GM21360 (cell line): Measurements from ENCODE around the gene DNAJC1.
"Not testable (repeated sequence)": the region's sequence is repeated elsewhere in the genome, so short reads cannot be mapped to it uniquely, and the experiment has no call there.

Source experiments
- ATAC-seq: cut with Tn5 transposase; IDR thresholded peaks from one replicate; pipeline ENCODE4 v1.9.1; 2021; ENCODE audit warnings: mild to moderate bottlenecking, moderate library complexity; ENCODE audit not compliant: unreplicated experiment

Gene DNAJC1

DNA sequence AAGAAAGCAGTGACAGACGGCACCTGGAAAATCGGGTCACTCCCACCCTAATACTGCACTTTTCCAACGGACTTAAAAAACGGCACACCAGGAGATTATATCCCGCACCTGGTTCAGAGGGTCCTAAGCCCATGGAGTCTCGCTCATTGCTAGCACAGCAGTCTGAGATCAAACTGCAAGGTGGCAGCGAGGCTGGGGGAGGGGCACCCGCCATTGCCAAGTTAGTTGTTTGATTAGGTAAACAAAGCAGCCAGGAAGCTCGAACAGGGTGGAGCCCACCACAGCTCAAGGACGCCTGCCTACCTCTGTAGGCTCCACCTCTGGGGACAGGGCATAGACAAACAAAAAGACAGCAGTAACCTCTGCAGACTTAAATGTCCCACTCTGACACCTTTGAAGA, 169.0 kb downstream of the DNAJC1 start:
- ATAC-seq, result not testable (repeated sequence)

DNA sequence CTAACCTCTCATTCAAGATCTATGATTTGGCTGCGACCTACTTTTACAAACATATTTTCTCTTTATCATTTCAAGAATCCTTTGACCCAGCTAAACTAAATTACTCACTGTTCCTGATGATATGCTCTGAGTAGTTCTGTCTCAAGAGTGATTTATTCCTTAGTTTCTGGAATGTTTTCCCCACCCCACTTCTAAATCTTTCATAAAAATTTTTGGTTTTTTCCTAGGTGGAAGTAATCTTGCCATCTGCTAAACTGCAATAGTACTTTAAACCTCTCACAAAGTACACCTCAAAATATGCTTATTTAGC, 170.8 kb downstream of the DNAJC1 start:
- ATAC-seq, result no peak

DNA sequence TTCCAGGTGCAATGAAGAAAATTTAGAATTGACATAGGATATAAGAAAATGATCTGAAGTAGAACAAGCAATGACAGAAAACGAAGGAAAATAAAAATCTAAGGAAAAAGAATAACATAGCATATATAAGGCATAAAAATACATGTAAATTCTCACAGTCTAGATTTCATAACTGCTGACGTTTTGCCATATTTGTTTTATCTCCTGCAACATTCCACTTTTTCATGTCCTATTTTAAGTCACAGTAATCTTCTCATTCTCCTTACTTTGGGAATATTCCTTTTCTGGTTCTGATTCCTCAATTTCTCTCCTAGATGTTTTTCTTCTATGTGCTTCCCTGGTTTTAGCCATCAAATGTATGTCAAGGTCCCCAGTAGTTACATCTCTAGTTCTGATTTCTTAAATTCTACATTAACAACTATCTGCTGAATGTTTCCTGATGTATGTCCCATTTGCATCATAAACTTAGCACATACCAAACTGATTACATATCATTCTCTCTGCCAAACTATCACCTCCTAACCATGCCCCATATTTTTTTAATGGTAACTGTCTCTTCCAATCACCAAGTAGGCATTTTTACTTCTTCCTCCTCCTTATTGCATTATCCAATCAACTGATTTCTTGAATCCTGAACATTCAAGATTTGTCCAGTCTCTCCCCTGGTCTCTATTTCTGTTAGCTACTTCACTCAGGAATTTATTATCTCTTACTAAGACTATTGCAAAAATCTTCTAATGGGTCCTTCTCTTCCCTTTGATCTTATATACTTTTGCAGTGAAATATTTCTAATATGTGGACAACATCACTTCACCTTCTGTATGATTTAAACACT, 171.3 kb downstream of the DNAJC1 start:
- no peak for ATAC-seq

DNA sequence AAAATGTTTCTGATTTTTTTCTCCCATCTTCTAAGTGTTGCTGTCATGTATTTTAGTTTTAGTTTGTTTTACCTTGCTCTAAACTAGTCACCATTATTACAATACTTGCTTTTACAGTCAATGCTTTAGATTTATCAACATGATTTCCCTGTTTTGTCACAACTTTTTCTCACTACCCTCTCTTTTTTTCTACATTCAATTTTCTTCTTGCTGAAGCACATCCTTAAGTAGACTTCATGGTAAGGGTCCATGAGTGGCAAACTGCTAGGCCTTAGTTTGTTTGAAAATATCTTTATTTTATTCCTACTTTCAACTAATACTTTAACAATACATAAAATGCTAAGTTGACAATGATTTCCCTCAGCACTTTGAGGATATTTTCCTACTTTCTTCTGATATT, 173.5 kb downstream of the DNAJC1 start:
- ATAC-seq, result no peak

DNA sequence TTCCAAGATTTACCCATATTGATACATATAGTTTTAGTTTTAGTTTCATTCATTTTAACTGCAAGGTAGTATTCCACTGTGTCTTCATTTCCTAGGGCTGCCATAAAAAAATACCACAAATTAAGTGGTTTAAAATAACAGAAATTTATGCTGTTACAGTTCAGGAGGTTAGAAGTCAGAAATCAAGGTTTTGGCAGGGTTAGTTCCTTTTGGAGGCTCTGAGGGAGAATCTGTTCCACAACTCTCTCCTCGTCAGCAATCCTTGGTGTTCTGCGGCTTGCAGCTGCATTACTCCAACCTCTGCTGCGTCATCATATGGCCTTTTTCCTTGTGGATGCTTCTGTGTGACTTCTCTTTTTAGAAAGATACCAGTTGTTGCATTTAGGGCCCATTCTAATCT, 176.2 kb downstream of the DNAJC1 start:
- ATAC-seq, result no peak

DNA sequence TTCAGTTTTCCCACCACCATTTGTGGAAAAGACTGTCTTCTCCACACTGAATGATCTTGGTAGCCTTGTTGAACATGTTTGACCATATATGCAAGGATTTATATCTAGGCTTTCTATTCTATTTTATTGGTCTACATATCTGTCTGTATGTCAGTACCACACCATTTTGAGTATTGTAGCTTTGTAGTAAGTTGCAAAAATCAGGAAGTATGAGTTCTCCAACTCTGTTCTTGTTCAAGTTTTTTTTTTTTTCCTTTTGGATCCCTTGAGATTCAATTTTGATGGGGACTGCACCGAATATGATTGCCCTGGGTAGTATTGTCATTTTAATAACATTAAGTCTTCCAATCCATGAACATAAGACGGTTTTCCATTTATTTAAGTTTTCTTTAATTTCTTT, 176.8 kb downstream of the DNAJC1 start:
- ATAC-seq, result no peak

DNA sequence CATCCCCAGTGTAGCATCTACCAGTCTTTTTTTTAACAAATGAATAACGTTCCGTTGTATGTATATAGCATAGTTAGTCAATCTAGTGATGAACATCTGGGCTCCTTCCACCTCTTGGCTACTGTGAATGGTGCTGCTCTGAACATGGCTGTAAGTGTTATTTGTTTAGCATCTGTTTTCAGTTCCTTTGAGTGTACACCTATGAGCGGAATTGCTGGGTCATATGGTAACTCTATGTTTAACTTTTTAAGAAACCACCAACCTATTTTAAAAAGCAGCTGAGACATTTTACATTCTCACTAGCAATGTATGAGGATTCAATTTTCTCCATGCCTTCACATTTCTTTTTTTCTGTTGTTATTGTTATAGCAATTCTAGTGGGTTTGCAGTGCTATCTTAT, 178.2 kb downstream of the DNAJC1 start:
- ATAC-seq, result no peak

DNA sequence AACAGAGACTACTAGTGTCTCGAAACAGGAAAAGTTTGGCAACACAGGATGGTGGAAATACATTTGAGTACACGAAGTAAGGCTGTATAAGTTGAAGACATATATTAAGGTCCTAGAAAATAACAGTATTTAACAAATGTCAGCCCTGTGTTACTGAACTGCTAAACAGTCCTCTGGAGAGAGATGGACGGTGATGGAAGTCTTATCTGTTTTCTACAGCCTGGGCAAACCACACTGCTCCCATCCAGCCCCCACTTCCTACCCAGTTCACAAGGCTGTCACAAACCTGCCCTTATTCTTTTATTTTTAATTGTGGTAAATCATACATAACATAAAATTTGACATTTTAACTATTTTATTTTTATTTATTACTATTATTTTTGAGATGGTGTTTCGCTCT, 179.1 kb downstream of the DNAJC1 start:
- no peak for ATAC-seq

DNA sequence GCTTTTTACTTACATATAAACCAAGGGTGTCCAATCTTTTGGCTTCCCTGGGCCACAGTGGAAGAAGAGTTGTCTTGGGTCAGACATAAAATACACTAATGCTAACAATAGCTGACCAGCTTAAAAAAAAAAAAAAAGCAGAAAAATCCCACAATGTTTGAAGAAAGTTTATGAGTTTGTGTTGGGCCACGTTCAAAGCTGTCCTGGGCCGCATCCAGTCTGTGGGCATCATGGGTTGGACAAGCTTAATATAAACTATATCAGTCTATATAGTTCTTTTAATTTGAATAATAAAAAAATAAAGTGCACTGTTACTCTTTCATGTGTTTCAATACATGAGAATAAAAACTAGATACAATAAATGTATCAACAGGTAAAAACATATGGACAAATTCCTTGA, 179.9 kb downstream of the DNAJC1 start:
- no peak for ATAC-seq

DNA sequence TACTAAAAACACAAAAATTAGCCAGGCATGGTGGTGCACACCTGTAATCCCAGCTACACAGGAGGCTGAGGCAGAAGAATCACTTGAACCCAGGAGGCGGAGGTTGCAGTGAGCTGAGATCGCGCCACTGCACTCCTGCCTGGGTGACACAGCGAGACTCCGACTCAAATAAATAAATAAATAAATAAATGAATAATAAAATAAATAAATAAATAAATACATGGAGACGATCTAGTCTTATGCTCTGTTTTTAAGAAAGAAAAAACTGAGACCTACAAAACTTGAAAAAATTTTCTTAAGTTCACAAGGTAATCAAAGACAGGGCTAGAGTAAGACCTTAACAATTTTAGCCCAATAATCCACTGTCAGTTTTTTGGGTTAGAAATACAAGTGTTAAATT, 181.3 kb downstream of the DNAJC1 start:
- not testable (repeated sequence) for ATAC-seq

DNA sequence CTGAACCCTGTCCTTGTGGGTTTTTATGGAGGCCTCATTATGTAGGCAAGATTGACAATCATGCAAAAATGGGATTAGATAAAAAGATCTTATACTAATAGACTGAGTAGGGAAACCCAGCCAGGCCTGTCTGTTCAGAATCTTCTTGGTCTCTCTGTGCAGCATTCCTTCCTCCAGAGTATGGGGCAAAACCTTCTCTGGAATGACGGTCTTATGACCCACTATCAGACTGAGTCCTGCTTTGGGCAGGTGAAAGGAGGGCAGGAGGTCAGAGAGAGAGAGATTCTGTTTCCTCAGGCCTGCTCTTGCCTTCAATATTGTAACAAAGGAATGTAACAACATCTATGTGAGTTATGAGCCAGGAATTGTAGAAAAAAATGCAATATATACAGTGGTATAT, 182.6 kb downstream of the DNAJC1 start:
- ATAC-seq, result no peak

DNA sequence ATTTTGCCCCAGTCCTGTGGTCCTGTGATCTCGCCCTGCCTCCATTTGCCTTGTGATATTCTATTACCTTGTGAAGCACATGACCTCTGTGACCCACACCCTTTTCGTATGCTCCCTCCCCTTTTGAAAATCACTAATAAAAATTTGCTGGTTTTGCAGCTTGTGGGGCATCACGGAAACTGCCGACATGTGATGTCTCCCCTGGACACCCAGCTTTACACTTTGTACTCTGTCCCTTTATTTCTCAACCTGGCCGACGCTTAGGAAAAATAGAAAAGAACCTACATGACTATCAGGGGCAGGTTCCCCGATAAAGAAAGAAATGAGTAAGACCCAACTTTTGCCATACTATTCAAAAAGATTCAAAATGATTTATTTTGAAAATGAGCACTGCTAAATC, 185.1 kb downstream of the DNAJC1 start:
- not testable (repeated sequence) for ATAC-seq

DNA sequence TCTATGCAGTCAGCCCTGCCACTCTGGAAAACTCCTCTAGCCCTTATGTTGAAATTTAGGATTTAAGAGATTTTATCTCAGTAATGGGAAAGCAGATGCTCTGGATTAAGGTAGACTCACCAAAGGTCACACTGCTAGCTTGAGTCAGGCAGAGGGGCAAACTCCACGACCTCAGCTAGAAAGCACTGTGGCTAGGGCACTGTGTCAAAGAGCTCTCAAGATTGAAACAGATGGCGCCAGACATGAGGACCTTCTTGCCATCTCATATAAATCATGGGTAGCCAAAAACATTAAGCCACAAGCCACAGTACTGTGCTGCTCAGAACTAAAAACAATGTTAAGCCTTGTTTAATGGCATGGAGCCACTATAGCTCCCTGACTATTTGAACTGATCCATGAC, 188.7 kb downstream of the DNAJC1 start:
- no peak for ATAC-seq

DNA sequence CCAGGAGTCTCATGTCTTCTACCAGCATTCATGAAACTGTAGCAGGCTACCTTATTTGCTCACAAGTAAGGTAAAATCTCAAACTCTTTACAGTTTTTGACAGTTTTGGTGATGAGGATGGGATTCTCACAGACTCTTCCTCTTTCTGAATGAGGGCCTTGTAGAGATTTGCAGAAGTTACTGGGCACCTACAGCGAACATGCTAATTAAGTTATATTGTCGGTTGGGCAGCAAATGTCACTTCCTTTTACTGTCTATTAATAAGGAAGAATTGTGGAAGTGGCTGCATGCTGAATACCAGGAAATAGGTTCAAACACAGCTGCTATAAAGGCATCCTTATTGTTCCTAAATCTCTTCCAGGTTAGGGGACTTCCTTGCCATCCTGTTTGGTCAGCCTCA, 189.6 kb downstream of the DNAJC1 start:
- ATAC-seq, result no peak

DNA sequence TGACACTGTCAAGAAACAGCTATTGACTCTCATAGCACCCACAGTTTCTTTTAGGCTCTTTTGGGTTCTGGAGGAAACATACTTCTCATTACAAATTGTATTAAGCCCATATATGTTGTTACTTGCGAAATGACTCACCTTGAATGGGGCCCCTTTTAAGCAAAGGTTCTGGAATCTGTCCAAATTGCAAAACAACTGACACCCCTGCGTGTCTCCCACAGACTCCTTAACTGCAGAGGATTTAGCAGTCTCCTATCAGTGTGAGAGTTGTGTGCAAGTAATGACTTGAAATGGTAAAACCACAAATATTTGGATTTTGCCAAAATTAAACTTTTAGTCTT, 192.3 kb downstream of the DNAJC1 start:
- no peak for ATAC-seq

DNA sequence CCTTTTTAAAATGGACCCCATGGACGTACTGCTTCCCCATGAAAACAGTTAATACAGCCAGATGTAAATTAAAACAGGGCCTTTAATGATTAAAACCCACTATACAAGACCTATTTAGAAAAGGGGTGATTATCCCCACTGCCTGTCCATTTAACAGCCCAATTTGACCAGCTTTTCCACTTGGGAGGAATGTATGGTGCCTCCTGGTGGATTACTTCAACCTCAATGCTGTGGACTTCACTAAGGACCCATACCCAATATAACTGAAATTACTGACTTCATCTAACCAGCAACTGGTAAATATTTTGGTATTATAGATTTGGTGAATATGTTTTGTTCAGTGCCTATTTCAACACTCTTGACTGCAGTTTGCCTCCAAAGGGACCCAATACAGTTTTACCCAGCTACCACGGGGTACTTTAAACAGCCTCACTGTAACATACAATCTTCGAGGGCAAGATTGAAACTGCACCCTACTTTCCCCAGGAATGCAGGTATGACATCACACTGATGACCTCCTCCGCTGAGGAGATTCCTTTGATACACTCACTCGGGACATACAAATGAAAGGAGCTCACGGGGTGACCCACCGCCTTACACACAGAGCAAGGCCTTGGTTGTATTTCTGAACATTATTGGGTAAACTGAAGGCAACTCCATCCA, 192.8 kb downstream of the DNAJC1 start:
- no peak for ATAC-seq

DNA sequence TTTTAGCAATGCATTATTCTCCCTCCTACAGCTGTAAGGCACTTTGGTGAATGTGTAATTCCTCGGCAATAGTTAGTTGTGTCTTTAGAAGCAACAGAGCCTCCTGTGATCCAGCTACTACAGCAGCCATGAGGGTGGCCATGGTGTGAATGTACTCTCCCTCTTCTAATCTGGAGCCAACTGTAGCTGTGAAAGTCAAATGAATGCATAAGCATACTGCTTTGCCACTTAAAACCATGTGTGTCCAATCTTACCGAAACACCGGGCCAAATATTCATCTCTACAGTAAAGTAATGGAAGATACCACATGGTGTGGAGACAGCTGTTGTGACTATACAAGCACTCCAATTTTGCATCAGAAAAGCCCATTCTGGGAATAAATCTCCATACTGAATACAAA, 195.0 kb downstream of the DNAJC1 start:
- ATAC-seq, result no peak

DNA sequence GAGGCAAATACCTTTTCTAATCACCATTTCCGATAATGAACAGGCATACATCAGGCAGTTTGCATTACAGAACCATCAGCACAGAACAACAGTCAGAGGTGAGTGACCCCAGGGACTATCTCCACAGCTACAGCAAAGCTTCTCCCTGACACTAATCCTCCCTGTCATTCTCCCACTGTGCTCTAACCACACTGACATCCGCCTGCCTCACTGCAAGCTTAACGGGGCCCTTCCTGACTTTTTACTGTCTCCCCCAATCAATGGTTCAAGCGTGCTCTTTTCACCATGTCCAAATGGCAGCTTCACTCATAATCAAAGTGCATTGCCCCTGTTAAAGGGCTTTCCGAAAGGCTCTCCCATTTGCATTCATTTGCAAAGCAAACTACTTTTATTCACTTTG, 196.3 kb downstream of the DNAJC1 start:
- ATAC-seq, result no peak

DNA sequence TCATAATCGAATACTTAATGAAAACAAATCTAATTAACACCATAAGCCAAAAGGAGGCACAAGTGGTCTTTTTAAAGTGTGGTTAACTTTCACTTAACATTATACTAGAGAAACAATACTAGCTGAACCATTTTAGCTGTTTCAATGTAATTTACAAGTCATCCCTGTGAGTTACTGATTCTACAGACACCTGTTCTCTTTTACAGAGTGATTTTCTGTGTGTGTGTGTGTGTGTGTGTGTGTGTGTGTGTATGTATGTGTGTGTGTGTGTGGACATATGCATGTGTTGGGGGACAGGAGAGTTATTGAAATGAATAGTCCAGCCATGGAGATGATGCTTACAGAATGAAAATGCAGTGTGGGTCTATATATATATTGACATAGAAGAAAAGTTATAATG, 200.2 kb downstream of the DNAJC1 start:
- ATAC-seq, result no peak

DNA sequence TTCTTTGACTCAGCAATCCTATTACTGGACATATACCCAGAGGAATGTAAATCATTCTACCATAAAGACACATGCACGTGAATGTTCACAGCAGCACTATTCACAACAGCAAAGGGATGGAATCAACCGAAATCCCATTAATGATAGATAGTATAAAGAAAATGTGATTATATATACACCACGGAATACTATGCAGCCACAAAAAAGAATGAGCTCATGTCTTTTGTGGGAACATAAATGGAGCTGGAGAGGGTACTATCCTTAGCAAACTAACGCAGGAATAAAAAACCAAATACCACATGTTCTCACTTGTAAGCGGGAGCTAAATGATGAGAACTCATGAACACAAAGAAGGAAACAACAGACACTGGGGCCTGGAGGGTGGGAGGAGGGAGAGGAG, 201.9 kb downstream of the DNAJC1 start:
- no peak for ATAC-seq

DNA sequence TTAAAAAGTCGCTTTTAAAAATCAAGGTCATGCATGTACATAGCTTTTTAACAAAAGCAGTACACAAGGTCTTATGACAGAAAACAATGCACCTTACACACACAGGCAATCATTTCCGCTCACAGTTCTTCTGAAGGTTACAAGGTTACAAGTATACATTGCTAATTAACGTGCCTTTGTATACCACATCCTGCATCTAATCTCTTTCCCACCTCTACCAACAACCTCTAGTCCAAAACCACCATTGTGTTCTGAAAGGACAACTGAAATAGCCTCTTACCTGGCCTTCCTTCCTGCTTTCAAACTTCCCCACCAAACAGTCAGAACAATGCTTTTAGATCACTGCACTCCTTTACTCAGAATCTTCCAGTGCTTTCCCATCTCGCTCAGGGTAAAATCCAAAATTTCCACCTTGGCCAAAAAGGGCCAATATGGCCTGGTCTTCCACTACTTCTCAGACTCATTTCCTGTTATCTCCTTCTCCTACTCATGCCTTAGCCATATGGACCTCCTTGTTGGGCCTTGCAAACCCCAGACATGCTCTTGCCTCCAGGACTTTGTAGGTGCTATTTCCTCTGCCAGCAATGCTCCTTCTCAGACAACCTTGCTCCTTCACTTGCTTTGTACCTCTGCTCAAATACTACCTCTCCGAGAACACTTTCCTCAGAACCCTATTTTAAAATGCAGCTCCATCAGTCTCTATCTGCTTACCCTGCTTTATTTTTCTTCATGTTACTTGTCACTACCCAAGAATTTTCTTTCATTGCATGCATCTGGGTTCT, 205.4 kb downstream of the DNAJC1 start:
- ATAC-seq, result no peak

DNA sequence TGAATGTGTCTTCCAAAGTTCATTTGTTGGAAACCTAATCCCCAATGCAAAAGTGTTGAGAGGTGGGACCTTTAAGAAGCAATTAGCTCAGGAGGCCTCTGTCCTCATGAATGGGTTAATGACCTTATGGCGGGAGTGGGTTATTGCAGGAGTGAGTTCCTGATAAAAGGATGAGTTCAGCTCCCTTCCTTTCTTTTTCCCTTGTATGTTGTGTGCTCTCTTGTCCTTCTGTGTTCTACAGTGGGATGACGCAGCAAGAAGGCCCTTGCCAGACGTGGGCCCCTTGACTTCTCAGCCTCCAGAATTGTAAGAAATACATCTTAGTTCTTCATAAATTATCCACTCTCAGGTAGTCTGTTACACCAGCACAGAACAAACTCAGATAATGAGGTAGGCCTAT, 206.0 kb downstream of the DNAJC1 start:
- no peak for ATAC-seq
